Immature natural killer cell (primary cell): ENCODE results near the gene SREK1IP1. TPM values are rescaled to one million over a fixed set of nuclear protein-coding genes. Genes with fewer than 3 reads are reported as not detected.
"Not testable (repeated sequence)": the region's sequence is repeated elsewhere in the genome, so short reads cannot be mapped to it uniquely, and the experiment has no call there.

ENCODE experiments used
- DNase-seq, 3 donors: peaks; one replicate each; pipeline ENCODE4 v3.0.0; 2022; ENCODE audit warnings: mixed read lengths in 1 of 3
- H3K27ac Mint-ChIP-seq, 6 donors: one replicate each; pipeline ENCODE4 v1.8.0; 2020; ENCODE audit warnings: mixed read lengths in 6 of 6, mild to moderate bottlenecking in 5 of 6, inconsistent platforms in 4 of 6, moderate library complexity in 3 of 6
- H3K27me3 Mint-ChIP-seq, 3 donors: one replicate each; pipeline ENCODE4 v1.8.0; 2020 to 2021; ENCODE audit warnings: low read depth in 3 of 3, mild to moderate bottlenecking in 3 of 3, mixed read lengths in 3 of 3, moderate library complexity in 3 of 3, inconsistent platforms in 1 of 3
- H3K36me3 Mint-ChIP-seq, 3 donors: one replicate each; pipeline ENCODE4 v1.8.0; 2020; ENCODE audit warnings: mixed read lengths in 3 of 3, inconsistent platforms in 2 of 3, mild to moderate bottlenecking in 2 of 3
- H3K4me1 Mint-ChIP-seq, 2 donors: one replicate each; pipeline ENCODE4 v1.8.0; 2020; ENCODE audit warnings: inconsistent platforms in 2 of 2, mild to moderate bottlenecking in 2 of 2, mixed read lengths in 2 of 2, moderate library complexity in 1 of 2
- H3K4me3 Mint-ChIP-seq, 5 donors: one replicate each; pipeline ENCODE4 v1.8.0; 2020; ENCODE audit warnings: mild to moderate bottlenecking in 5 of 5, mixed read lengths in 5 of 5, inconsistent platforms in 3 of 5, moderate library complexity in 3 of 5
- H3K9me3 Mint-ChIP-seq, 6 donors: one replicate each; pipeline ENCODE4 v1.8.0; 2020; ENCODE audit warnings: mild to moderate bottlenecking in 6 of 6, mixed read lengths in 6 of 6, inconsistent platforms in 4 of 6, moderate library complexity in 3 of 6
- polyA plus RNA-seq, 3 donors: library from polyadenylated mRNA; unstranded; fragments of 300-500 nt; fragmentation: Illumina TruSeq; gene quantifications; one replicate each; pipeline ENCODE4 v1.2.3, GENCODE V29; 2021

The SREK1IP1 gene
- polyA plus RNA-seq, 3 donors from 2014 or later = 16.6 to 42.4 (median 26.4) TPM

GRCh38 chr5:64749385-64749784 is 19.1 kb downstream of the SREK1IP1 start:
- peaks cover 0 to 3% (median 3%) of the 10 kb centered on the region in 3 donors for H3K36me3 Mint-ChIP-seq
- peak overlapping the region in 1 of 6 donors; percentile 12 for H3K27ac Mint-ChIP-seq
- H3K27me3 Mint-ChIP-seq = peaks cover 0 to 3% (median 0%) of the 10 kb centered on the region in 3 donors
- no peak overlapping the region for H3K4me3 Mint-ChIP-seq
- H3K4me1 Mint-ChIP-seq = peaks cover 0 to 6% of the 10 kb centered on the region in 2 donors
- no peak for DNase-seq
- no peaks in the 10 kb centered on the region for H3K9me3 Mint-ChIP-seq

GRCh38 chr5:64746446-64746845 is 22.0 kb downstream of the SREK1IP1 start:
- Mint-ChIP-seq H3K27ac (no peak overlapping the region), H3K4me1 (peaks cover 0 to 6% of the 10 kb centered on the region in 2 donors), H3K27me3 (peaks cover 0 to 3% (median 0%) of the 10 kb centered on the region in 3 donors), H3K4me3 (no peak overlapping the region), H3K9me3 (no peaks in the 10 kb centered on the region), H3K36me3 (peaks cover 0 to 3% (median 0%) of the 10 kb centered on the region in 3 donors)
- no peak for DNase-seq

- no peak for DNase-seq
- Mint-ChIP-seq H3K4me3 (no peak overlapping the region), H3K27ac (no peak overlapping the region), H3K9me3 (no peaks in the 10 kb centered on the region), H3K36me3 (peaks cover 0 to 3% (median 0%) of the 10 kb centered on the region in 3 donors), H3K4me1 (peaks cover 0 to 6% of the 10 kb centered on the region in 2 donors), H3K27me3 (peaks cover 0 to 3% (median 0%) of the 10 kb centered on the region in 3 donors)
Observed at GRCh38 chr5:64744914-64745313, 23.6 kb downstream of the SREK1IP1 start.

DNA sequence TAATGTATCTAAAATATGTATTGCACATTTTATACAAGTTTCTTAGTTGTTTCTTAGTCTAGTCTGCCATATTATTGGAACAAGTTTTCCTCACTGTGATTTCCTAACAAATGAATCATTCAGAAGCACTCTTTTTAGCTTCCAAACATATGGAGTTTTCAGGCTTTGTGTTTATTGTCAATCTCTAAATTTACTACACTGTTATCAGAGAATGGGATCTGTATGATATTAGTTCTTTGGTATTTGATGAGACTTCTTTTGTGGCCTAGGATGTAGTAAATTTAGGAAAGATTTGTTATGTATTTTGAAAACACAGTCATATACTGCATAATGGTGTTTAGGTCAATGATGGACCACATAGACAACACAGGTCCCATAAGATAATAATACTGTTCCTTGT is 25.7 kb downstream of the SREK1IP1 start:
- no peak overlapping the region for H3K4me3 Mint-ChIP-seq
- peaks cover 0 to under 1% of the 10 kb centered on the region in 2 donors for H3K4me1 Mint-ChIP-seq
- peaks cover 0 to under 1% (median 0%) of the 10 kb centered on the region in 3 donors for H3K27me3 Mint-ChIP-seq
- no peaks in the 10 kb centered on the region for H3K9me3 Mint-ChIP-seq
- peaks cover 6 to 8% (median 6%) of the 10 kb centered on the region in 3 donors for H3K36me3 Mint-ChIP-seq
- no peak overlapping the region for H3K27ac Mint-ChIP-seq
- no peak for DNase-seq

DNA sequence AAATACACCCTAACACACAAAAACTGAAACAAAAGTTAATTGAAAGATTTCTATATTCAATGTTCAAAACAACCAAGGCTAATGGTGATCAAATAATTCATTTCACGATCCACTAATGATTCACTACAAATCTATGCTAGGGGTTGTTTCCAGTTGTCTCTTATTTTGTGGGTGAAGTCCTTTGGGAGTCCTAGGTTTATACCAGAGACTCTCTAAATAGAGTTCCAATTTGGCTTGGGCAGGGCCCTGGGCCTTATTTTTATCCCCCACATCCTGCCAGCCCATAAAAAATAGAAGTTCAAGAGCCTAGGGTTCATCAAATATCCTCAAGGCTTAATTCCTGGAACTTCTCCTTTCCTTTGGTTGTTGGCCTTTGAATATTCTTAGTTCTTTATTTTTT is 26.1 kb downstream of the SREK1IP1 start:
- Mint-ChIP-seq H3K27me3 (no peaks in the 10 kb centered on the region), H3K27ac (no peak overlapping the region), H3K4me3 (no peak overlapping the region), H3K4me1 (peaks cover under 1 to 2% of the 10 kb centered on the region in 2 donors), H3K36me3 (peaks cover 4 to 8% (median 6%) of the 10 kb centered on the region in 3 donors), H3K9me3 (no peaks in the 10 kb centered on the region)
- DNase-seq = no peak

DNA sequence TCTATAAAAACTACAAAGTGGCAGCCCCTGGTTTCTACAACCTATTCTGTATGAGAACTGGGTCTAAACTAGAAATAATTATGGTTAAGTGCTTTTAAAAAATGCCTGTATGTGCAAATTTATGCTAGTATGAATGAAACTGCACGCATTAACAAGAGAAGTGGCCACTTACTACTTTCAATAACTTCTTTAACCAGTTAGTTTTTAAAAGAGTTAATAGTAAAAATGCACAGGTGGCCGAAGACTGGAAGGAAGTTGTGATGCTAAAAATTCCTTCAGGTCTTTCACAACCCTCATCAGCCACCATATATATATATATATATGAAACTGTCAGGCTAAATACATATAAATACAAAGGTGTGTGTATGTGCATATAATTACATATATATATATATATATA is 41.3 kb downstream of the SREK1IP1 start:
- no peak for DNase-seq
- Mint-ChIP-seq H3K27me3 (no peaks in the 10 kb centered on the region), H3K36me3 (peaks cover 19 to 38% (median 30%) of the 10 kb centered on the region in 3 donors), H3K4me3 (no peak overlapping the region), H3K4me1 (peaks cover 17 to 25% of the 10 kb centered on the region in 2 donors), H3K9me3 (no peaks in the 10 kb centered on the region), H3K27ac (no peak overlapping the region)

GRCh38 chr5:64722588-64722987 is 45.9 kb downstream of the SREK1IP1 start:
- Mint-ChIP-seq H3K27ac (no peak overlapping the region), H3K36me3 (peaks cover 21 to 30% (median 26%) of the 10 kb centered on the region in 3 donors), H3K9me3 (no peaks in the 10 kb centered on the region), H3K4me3 (no peak overlapping the region), H3K4me1 (no peaks in the 10 kb centered on the region), H3K27me3 (no peaks in the 10 kb centered on the region)
- DNase-seq = no peak

- DNase-seq, H3K9me3 Mint-ChIP-seq, H3K27me3 Mint-ChIP-seq, H3K27ac Mint-ChIP-seq, H3K4me3 Mint-ChIP-seq, H3K4me1 Mint-ChIP-seq: not testable (repeated sequence)
- peaks cover 0 to 12% (median 3%) of the 10 kb centered on the region in 3 donors for H3K36me3 Mint-ChIP-seq
Observed at GRCh38 chr5:64714495-64714894, 54.0 kb downstream of the SREK1IP1 start.

DNA sequence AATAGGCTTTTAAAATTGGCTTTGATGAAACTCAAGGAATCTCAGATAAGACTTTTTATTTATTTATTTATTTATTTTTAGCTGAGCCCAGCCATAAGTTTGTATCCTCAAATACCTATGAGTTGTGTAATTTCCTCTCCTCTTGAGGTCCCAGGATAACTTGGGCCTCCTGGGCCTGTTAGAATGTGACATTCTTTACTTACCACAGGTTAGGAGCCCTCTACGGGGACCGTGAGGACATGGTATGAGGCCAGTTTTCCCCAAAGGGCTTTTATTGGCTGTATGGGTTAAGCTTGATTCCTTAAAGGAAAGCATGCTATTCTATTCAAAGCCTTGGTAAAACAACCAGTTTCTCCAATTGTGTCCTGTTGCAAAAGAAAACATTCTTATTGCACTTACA is 61.3 kb downstream of the SREK1IP1 start:
- H3K27ac Mint-ChIP-seq = no peak overlapping the region
- no peaks in the 10 kb centered on the region for H3K4me1 Mint-ChIP-seq
- peaks cover 0 to 5% (median 4%) of the 10 kb centered on the region in 3 donors for H3K27me3 Mint-ChIP-seq
- no peaks in the 10 kb centered on the region for H3K36me3 Mint-ChIP-seq
- no peak for DNase-seq
- H3K4me3 Mint-ChIP-seq = no peak overlapping the region
- peaks cover 0 to 2% (median 0%) of the 10 kb centered on the region in 6 donors for H3K9me3 Mint-ChIP-seq

DNA sequence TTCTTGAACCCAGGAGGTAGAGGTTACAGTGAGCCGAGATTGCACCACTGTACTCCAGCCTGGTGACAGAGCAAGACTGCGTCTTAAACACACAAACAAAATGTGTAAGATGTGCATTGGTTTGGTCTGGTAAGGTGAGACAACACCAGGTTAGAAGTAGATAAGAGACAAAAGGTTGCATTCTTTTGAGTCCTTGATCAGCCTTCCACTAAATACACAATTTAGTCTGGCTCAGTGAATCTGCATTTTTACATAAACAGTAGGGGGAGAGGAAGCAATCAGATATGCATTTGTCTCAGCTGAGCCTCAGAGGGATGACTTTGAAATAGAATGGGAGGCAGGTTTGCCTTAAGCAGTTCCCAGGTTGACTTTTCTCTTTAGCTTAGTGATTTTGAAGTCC is 62.4 kb downstream of the SREK1IP1 start:
- not testable (repeated sequence) for H3K36me3 Mint-ChIP-seq, H3K9me3 Mint-ChIP-seq, H3K27ac Mint-ChIP-seq

DNA sequence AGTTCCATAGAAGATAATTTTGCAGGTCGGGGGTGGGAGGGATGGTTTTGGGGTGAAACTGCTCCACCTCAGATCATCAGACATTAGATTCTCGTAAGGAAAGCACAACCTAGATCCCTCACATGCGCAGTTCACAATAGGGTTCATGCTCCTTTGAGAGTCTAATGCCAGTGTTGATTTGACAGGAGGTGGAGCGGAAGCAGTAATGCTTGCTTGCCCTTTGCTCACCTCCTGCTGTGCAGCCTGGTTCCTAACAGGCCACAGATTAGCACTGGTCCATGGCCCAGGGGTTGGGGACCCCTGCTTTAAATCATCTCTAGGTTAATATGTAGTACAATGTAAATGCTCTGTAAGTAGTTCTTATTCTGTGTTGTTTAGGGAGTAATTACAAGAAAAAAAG is 67.7 kb downstream of the SREK1IP1 start:
- H3K4me3 Mint-ChIP-seq = no peak overlapping the region
- H3K27ac Mint-ChIP-seq = no peak overlapping the region
- peaks cover 5 to 22% (median 12%) of the 10 kb centered on the region in 6 donors for H3K9me3 Mint-ChIP-seq
- H3K4me1 Mint-ChIP-seq = peaks cover 0 to 8% of the 10 kb centered on the region in 2 donors
- H3K27me3 Mint-ChIP-seq = peaks cover 0 to 3% (median 0%) of the 10 kb centered on the region in 3 donors
- H3K36me3 Mint-ChIP-seq = peaks cover 0 to 10% (median 5%) of the 10 kb centered on the region in 3 donors
- DNase-seq = no peak

More for the DNA sequence above, 62.4 kb downstream of the SREK1IP1 start:
- not testable (repeated sequence) for H3K4me1 Mint-ChIP-seq, H3K4me3 Mint-ChIP-seq, H3K27me3 Mint-ChIP-seq, DNase-seq

DNA sequence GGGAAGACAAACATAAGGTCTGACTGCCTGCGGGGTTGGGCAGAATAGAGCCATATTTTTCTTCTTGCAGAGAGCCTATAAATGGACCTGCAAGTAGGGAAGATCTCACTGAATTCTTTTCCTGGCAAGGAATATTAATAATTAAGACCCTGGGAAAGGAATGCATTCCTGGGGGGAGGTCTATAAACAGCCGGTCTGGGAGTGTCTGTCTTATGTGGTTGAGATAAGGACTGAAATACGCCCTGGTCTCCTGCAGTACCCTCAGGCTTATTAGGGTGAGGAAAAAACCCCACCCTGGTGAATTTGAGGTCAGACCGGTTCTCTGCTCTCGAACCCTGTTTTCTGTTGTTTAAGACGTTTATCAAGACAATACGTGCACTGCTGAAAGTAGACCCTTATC is 72.1 kb downstream of the SREK1IP1 start:
- not testable (repeated sequence) for H3K4me1 Mint-ChIP-seq, H3K27me3 Mint-ChIP-seq, H3K4me3 Mint-ChIP-seq, H3K36me3 Mint-ChIP-seq, DNase-seq, H3K27ac Mint-ChIP-seq
- peaks cover 5 to 28% (median 13%) of the 10 kb centered on the region in 6 donors for H3K9me3 Mint-ChIP-seq

GRCh38 chr5:64693636-64694035 is 74.9 kb downstream of the SREK1IP1 start:
- Mint-ChIP-seq H3K4me3 (no peak overlapping the region), H3K27me3 (peaks cover 6 to 16% (median 8%) of the 10 kb centered on the region in 3 donors), H3K36me3 (peaks cover 0 to 10% (median 5%) of the 10 kb centered on the region in 3 donors), H3K9me3 (peaks cover 5 to 26% (median 13%) of the 10 kb centered on the region in 6 donors), H3K27ac (no peak overlapping the region), H3K4me1 (peaks cover 3 to 6% of the 10 kb centered on the region in 2 donors)
- DNase-seq = no peak

DNA sequence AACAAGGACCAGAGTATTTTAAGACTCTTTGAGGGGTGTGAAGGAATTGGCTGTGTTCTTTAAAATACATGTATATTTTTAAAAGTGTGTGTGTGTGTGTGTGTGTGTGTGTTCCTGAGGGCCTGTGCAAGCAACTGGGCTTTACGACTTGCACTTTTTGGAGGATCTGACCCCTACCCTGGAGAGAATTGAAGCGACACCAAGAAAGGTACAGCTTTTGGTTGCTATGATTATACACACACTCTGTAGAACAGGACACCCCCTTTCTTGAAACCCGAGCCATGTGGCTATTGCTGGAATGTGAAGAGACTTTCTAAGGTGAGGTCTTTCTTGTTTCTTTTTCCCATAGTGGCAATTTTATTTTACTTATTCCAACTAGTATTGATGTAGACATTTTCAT is 77.2 kb downstream of the SREK1IP1 start:
- no peak for DNase-seq
- Mint-ChIP-seq H3K27ac (no peak overlapping the region), H3K36me3 (no peaks in the 10 kb centered on the region), H3K27me3 (peaks cover 6 to 19% (median 8%) of the 10 kb centered on the region in 3 donors), H3K4me3 (no peak overlapping the region), H3K4me1 (peaks cover 3 to 6% of the 10 kb centered on the region in 2 donors), H3K9me3 (peaks cover 0 to 10% (median 1%) of the 10 kb centered on the region in 6 donors)
